ENCODE results near the gene SARS1. TPM values are rescaled to one million over a fixed set of nuclear protein-coding genes. Genes with fewer than 3 reads are reported as not detected.

SARS1 gene
- total and polyA plus RNA-seq, 2 of the 13 experiments (the other 11 are each of a cell fraction or from before 2014, with no cell fraction given) = 103 to 134 TPM

DNA sequence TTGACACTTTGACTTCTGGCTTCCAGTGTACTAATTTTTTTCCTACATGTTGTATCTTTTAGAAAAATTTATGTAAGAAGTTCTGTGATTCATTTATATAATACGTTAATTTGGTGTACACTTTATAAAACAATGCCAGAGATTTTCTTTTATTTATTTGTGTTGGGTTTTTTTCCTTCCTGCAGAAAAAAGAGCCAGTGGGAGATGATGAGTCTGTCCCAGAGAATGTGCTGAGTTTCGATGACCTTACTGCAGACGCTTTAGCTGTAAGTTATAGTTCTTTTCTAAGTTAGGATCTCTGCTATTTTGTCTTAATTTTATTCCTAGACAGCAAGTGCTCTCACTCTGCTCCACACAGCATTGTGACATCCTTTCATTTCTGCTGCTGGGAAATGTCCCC, 14.4 kb downstream of the SARS1 start:
- intact Hi-C loops (cut with micrococcal nuclease; ENCODE audit: unreplicated experiment) = no loop called here
- ATAC-seq (no peak), DNase-seq (ENCODE audit: low spot score) (no peak), FAIRE-seq (no peak)
- Histone ChIP-seq H3K4me3 (replicated peaks in 1 of 3; ENCODE audit: insufficient read depth in 1 of 3, low read depth in 2 of 3, low read length in 3 of 3) (no peak overlapping the region), H2AFZ (ENCODE audit: low read length) (no peak overlapping the region), H3K27ac (ENCODE audit: extremely low read length, insufficient read depth, low read length) (no peak overlapping the region), H3K4me1 (ENCODE audit: insufficient read depth, low read length) (peaks cover 12% of the 10 kb centered on the region), H4K20me1 (ENCODE audit: insufficient read depth, low read length) (no peaks in the 10 kb centered on the region), H3K9me3 (ENCODE audit: low read length) (no peaks in the 10 kb centered on the region), H3K36me3 (replicated peaks in 1 of 2; ENCODE audit: control insufficient read depth in 1 of 2, insufficient read depth in 2 of 2, low read length in 2 of 2) (peaks cover 28 to 64% of the 10 kb centered on the region in 2 experiments), H3K9ac (ENCODE audit: insufficient read depth, low read depth, low read length) (no peak overlapping the region), H3K4me2 (ENCODE audit: low read depth, low read length) (no peak overlapping the region), H3K79me2 (ENCODE audit: insufficient read depth, low read length) (peaks cover 11% of the 10 kb centered on the region), H3K27me3 (ENCODE audit: control insufficient read depth in 1 of 2, insufficient read depth in 2 of 2, low read length in 2 of 2) (no peaks in the 10 kb centered on the region)
- no TSS peak for BruUV-seq (replicated peaks)
- WGBS (ENCODE audit: low lambda C conversion rate) = over 99% methylated on average over 3 of the region's 3 CpGs
- TF ChIP-seq ZNF260 (CRISPR knock-in tag; IDR thresholded peaks at IDR 0.05; ENCODE audit: borderline replicate concordance, low read depth) (no peak), ZNF674 (CRISPR knock-in tag; IDR thresholded peaks at IDR 0.05; ENCODE audit: low read depth) (no peak), MBNL3 (CRISPR knock-in tag; conservative IDR thresholded peaks at IDR 0.05) (no peak), NKX3-1 (CRISPR knock-in tag; IDR thresholded peaks at IDR 0.05) (no peak)
- TF ChIP-seq, protein P1, sequence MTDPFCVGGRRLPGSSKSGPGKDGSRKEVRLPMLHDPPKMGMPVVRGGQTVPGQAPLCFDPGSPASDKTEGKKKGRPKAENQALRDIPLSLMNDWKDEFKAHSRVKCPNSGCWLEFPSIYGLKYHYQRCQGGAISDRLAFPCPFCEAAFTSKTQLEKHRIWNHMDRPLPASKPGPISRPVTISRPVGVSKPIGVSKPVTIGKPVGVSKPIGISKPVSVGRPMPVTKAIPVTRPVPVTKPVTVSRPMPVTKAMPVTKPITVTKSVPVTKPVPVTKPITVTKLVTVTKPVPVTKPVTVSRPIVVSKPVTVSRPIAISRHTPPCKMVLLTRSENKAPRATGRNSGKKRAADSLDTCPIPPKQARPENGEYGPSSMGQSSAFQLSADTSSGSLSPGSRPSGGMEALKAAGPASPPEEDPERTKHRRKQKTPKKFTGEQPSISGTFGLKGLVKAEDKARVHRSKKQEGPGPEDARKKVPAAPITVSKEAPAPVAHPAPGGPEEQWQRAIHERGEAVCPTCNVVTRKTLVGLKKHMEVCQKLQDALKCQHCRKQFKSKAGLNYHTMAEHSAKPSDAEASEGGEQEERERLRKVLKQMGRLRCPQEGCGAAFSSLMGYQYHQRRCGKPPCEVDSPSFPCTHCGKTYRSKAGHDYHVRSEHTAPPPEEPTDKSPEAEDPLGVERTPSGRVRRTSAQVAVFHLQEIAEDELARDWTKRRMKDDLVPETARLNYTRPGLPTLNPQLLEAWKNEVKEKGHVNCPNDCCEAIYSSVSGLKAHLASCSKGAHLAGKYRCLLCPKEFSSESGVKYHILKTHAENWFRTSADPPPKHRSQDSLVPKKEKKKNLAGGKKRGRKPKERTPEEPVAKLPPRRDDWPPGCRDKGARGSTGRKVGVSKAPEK (CRISPR knock-in tag; IDR thresholded peaks at IDR 0.05; ENCODE audit: borderline replicate concordance) = no peak
- TF ChIP-seq, protein P2, sequence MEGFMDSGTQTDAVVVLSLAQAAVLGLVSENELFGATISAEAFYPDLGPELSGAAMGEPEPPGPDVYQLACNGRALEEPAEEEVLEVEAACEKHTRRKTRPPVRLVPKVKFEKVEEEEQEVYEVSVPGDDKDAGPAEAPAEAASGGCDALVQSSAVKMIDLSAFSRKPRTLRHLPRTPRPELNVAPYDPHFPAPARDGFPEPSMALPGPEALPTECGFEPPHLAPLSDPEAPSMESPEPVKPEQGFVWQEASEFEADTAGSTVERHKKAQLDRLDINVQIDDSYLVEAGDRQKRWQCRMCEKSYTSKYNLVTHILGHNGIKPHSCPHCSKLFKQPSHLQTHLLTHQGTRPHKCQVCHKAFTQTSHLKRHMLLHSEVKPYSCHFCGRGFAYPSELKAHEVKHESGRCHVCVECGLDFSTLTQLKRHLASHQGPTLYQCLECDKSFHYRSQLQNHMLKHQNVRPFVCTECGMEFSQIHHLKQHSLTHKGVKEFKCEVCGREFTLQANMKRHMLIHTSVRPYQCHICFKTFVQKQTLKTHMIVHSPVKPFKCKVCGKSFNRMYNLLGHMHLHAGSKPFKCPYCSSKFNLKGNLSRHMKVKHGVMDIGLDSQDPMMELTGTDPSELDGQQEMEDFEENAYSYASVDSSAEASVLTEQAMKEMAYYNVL (CRISPR knock-in tag; IDR thresholded peaks at IDR 0.05; ENCODE audit: borderline replicate concordance) = no peak
- ChIA-PET CTCF (ENCODE audit: low intra/inter-chr PET ratio, low total read pairs) (no interaction called here), POLR2A (no interaction called here)
- in situ Hi-C loops (cut with HindIII; ENCODE audit: extremely low pct_ligation_motif_present, low pct_unique_long_range_greater_than_20kb) = no loop called here

Data from HepG2 (cell line).